Skeletal muscle tissue (tissue), 4 donors: ENCODE results near the gene COLGALT1. TPM values are rescaled to one million over a fixed set of nuclear protein-coding genes. Genes with fewer than 3 reads are reported as not detected.
A peak's percentile ranks its signal among the peaks of the same experiment; 100 is the strongest.

Experiments used
- H3K27ac ChIP-seq: one replicate; pipeline ENCODE4 v1.7.0; 2013; ENCODE audit warnings: mild to moderate bottlenecking, low read depth, low read length, inconsistent platforms
- H3K27me3 ChIP-seq, 3 donors: one replicate each; pipeline ENCODE4 v1.7.0; 2013; ENCODE audit warnings: low read length in 3 of 3; ENCODE audit not compliant: control insufficient read depth in 3 of 3, insufficient read depth in 3 of 3
- H3K36me3 ChIP-seq, 3 donors: one replicate each; pipeline ENCODE4 v1.7.0; 2013; ENCODE audit warnings: low read length in 3 of 3; ENCODE audit not compliant: control insufficient read depth in 3 of 3, insufficient read depth in 3 of 3
- H3K4me1 ChIP-seq, 3 donors: one replicate each; pipeline ENCODE4 v1.7.0; 2013; ENCODE audit warnings: low read length in 3 of 3, mild to moderate bottlenecking in 3 of 3; ENCODE audit not compliant: control insufficient read depth in 3 of 3, insufficient read depth in 3 of 3
- H3K4me3 ChIP-seq, 3 donors: one replicate each; pipeline ENCODE4 v1.7.0; 2013; ENCODE audit warnings: low read length in 3 of 3
- H3K9ac ChIP-seq, 3 donors: one replicate each; pipeline ENCODE4 v1.7.0; 2013; ENCODE audit warnings: low read length in 3 of 3, mild to moderate bottlenecking in 3 of 3, moderate library complexity in 2 of 3, low read depth in 1 of 3
- H3K9me3 ChIP-seq, 3 donors: one replicate each; pipeline ENCODE4 v1.7.0; 2013; ENCODE audit warnings: low read length in 3 of 3; ENCODE audit not compliant: control insufficient read depth in 3 of 3
- total RNA-seq: library from RNA; depleted of rRNA; stranded (reverse); fragments of >200 nt; gene quantifications from one replicate; pipeline ENCODE4 v1.2.3, GENCODE V29; 2014
- donor health status: Osteomylitis.

COLGALT1 gene
- total RNA-seq, 1 donor from 2014 or later, result 38.1 TPM

GRCh38 chr19:17554968-17555479 lies 425 bp upstream of the COLGALT1 start:
- peak overlapping the region; percentile 3 to 78 (median 76) for H3K9ac ChIP-seq
- H3K4me1 ChIP-seq, result peaks cover 23 to 30% (median 24%) of the 10 kb centered on the region in 3 donors
- peak overlapping the region; percentile 47 for H3K27ac ChIP-seq
- peak overlapping the region; percentile 70 to 93 (median 81) for H3K4me3 ChIP-seq
- H3K36me3 ChIP-seq, result peaks cover 8 to 10% (median 9%) of the 10 kb centered on the region in 3 donors
- no peaks in the 10 kb centered on the region for H3K27me3 ChIP-seq
- H3K9me3 ChIP-seq, result no peaks in the 10 kb centered on the region

DNA sequence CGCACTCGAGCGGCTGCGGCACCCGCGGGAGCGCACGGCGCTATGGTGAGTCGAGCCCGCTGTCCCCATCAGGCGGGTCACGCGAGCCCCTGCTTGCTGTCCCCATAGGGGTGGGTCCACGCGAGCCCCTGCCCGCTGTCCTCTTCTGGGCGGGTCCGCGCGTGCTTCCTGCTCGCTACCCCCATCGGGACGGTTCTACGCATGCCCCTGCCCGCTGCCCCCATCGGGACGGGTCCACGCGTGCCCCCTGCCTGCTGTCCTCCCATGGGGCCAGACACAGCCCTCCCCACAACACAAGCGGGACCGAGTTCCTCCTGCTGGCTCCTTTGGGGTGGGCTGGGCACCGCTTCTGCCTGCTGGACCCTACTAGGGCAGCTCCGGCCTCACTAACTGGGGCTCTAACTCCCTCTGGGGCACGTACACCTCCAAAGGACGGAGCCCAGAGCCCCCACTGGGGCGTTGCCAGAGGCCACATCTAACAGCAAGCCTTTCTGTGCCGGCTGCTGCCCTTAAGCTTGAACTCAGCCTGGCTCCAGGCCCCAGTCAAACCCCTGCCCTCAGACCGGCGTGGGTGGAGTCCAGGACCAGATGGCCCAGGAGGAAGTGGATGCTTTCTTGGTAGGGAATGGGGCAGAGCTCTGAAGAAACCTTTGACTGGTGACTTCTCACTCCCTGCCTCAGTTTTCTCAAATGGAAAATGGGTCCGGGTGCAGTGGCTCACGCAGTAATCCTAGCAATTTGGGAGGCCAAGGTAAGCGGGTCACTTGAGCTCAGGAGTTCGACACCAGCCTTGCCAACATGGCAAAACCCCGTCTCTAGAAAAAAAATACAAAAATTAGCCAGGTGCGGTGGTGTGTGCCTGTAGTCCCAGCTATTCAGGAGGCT lies 722 bp downstream of the COLGALT1 start:
- peaks cover 28 to 34% (median 29%) of the 10 kb centered on the region in 3 donors for H3K4me1 ChIP-seq
- H3K27me3 ChIP-seq, result no peaks in the 10 kb centered on the region
- peak overlapping the region; percentile 77 for H3K27ac ChIP-seq
- no peaks in the 10 kb centered on the region for H3K9me3 ChIP-seq
- peak overlapping the region; percentile 84 to 94 (median 89) for H3K9ac ChIP-seq
- H3K4me3 ChIP-seq, result peak overlapping the region; percentile 82 to 95 (median 93)
- peaks cover 12 to 17% (median 15%) of the 10 kb centered on the region in 3 donors for H3K36me3 ChIP-seq

GRCh38 chr19:17556995-17557394 lies 1.5 kb downstream of the COLGALT1 start:
- H3K9ac ChIP-seq, result no peak overlapping the region
- H3K4me1 ChIP-seq, result peaks cover 28 to 34% (median 29%) of the 10 kb centered on the region in 3 donors
- H3K36me3 ChIP-seq, result peaks cover 12 to 17% (median 15%) of the 10 kb centered on the region in 3 donors
- no peaks in the 10 kb centered on the region for H3K27me3 ChIP-seq
- no peak overlapping the region for H3K27ac ChIP-seq
- H3K9me3 ChIP-seq, result no peaks in the 10 kb centered on the region
- peak overlapping the region in 1 of 3 donors; percentile 82 for H3K4me3 ChIP-seq

DNA sequence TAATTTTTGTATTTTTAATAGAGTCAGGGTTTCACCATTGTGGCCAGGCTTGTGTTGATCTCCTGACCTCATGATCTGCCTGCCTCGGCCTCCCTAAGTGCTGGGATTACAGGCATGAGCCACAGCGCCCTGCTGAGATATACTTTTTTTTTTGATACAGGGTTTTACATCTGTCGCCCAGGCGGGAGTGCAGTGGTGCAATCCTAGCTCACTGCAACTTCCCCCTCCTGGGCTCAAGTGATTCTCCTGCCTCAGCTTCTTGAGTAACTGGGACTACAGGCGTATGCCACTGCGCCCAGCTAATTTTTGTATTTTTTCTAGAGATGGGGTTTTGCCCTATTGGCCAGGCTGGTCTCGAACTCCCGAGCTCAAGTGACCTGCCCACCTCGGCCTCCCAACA lies 2.0 kb downstream of the COLGALT1 start:
- Histone ChIP-seq H3K4me1 (peaks cover 28 to 34% (median 29%) of the 10 kb centered on the region in 3 donors), H3K36me3 (peaks cover 12 to 22% (median 17%) of the 10 kb centered on the region in 3 donors), H3K4me3 (no peak overlapping the region), H3K9ac (no peak overlapping the region), H3K27ac (no peak overlapping the region), H3K9me3 (no peaks in the 10 kb centered on the region), H3K27me3 (no peaks in the 10 kb centered on the region)

DNA sequence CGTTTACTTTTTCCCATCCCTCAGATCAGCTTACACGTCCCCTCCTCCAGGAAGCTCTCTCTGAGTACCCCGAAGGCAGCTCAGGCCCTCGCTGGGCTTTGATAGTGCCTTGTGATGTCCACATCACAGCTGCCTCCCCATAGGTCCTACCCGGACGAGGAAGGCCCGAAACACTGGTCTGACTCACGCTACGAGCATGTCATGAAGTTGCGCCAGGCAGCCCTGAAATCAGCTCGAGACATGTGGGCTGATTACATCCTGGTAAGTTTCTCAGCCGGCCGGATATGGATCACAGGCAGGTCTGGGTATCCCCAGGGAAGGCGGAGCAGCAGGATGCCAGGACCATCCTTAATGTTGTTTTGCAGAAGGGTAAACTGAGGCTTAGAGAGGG lies 4.8 kb downstream of the COLGALT1 start:
- no peak overlapping the region for H3K9ac ChIP-seq
- H3K4me1 ChIP-seq, result peaks cover 17 to 30% (median 27%) of the 10 kb centered on the region in 3 donors
- H3K36me3 ChIP-seq, result peaks cover 16 to 27% (median 22%) of the 10 kb centered on the region in 3 donors
- H3K27ac ChIP-seq, result peak overlapping the region; percentile 62
- no peaks in the 10 kb centered on the region for H3K9me3 ChIP-seq
- no peak overlapping the region for H3K4me3 ChIP-seq
- H3K27me3 ChIP-seq, result no peaks in the 10 kb centered on the region

DNA sequence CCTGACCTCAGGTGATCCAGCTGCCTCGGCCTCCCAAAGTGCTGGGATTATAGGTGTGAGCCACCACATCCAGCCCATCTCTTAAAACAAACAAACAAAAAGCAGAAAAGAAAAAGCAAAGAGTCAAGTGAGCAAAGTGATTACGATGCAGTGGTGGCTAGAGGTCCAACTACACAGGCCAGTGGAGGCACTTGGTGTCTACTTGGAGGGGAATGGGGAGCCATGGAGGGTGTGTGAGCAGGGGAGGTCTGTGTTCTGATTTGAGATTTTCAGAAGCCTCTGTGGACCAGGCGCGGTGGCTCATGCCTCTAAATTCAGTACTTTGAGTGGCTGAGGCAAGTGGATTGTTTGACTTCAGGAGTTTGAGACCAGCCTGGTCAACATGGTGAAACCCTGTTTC lies 6.6 kb downstream of the COLGALT1 start:
- Histone ChIP-seq H3K27ac (no peak overlapping the region), H3K36me3 (peaks cover 18 to 30% (median 22%) of the 10 kb centered on the region in 3 donors), H3K9me3 (no peaks in the 10 kb centered on the region), H3K27me3 (no peaks in the 10 kb centered on the region), H3K9ac (no peak overlapping the region), H3K4me3 (no peak overlapping the region), H3K4me1 (peaks cover 20 to 29% (median 28%) of the 10 kb centered on the region in 3 donors)

- Histone ChIP-seq H3K27me3 (no peaks in the 10 kb centered on the region), H3K9ac (no peak overlapping the region), H3K4me1 (peaks cover 20 to 29% (median 28%) of the 10 kb centered on the region in 3 donors), H3K4me3 (no peak overlapping the region), H3K27ac (no peak overlapping the region), H3K9me3 (no peaks in the 10 kb centered on the region), H3K36me3 (peaks cover 21 to 35% (median 22%) of the 10 kb centered on the region in 3 donors)
These were observed 7.1 kb downstream of the COLGALT1 start for GRCh38 chr19:17562561-17562960.

DNA sequence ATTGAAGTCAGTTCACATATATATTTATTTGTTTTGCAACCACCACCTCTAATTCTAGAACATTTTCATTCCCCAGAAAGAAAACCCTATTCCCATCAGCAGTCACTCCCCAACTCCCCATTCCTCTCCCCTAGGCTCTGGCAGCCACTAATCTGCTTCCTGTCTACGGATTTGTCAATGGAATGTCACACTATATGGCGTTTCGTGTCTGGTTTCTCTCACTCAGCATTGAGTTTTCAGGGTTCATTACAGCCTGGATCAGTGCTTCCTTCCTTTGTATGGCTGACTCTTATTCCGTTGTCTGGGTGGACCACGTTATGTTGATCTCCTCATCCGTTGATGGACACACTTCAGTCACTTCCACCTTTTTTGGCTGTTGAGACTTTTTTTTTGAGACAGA lies 9.3 kb downstream of the COLGALT1 start:
- Histone ChIP-seq H3K4me1 (peaks cover 20 to 23% (median 21%) of the 10 kb centered on the region in 3 donors), H3K27me3 (no peaks in the 10 kb centered on the region), H3K36me3 (peaks cover 23 to 37% (median 28%) of the 10 kb centered on the region in 3 donors), H3K9ac (peak overlapping the region in 1 of 3 donors; percentile 6), H3K9me3 (no peaks in the 10 kb centered on the region), H3K4me3 (no peak overlapping the region), H3K27ac (no peak overlapping the region)

GRCh38 chr19:17565611-17566010 lies 10.2 kb downstream of the COLGALT1 start:
- Histone ChIP-seq H3K4me1 (peaks cover 13 to 16% (median 14%) of the 10 kb centered on the region in 3 donors), H3K36me3 (peaks cover 18 to 32% (median 19%) of the 10 kb centered on the region in 3 donors), H3K27me3 (no peaks in the 10 kb centered on the region), H3K27ac (peak overlapping the region; percentile 25), H3K9me3 (no peaks in the 10 kb centered on the region), H3K9ac (no peak overlapping the region), H3K4me3 (no peak overlapping the region)

DNA sequence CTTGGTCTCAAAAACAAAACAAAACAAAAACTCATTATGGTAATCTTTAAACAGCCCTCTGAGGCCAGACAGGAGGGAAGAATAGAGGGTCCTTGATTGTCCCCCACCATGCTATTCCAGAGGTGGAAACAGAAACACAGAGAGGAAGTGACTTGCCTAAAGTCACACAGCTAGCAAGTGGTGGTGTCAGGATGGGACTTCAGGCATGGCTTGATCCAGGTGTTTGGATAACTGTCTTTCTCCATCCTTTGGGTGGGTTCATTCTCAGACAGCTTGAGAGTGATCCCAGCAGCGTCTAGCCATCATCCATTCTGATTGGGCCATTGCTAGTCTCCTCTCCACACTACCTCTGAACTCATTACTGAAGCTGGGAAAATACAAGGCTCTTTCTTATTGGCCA lies 12.5 kb downstream of the COLGALT1 start:
- H3K4me1 ChIP-seq, result peaks cover 13 to 16% (median 13%) of the 10 kb centered on the region in 3 donors
- no peak overlapping the region for H3K27ac ChIP-seq
- peaks cover 25 to 40% (median 29%) of the 10 kb centered on the region in 3 donors for H3K36me3 ChIP-seq

More for the DNA sequence above, 12.5 kb downstream of the COLGALT1 start:
- Histone ChIP-seq H3K27me3 (no peaks in the 10 kb centered on the region), H3K4me3 (no peak overlapping the region), H3K9me3 (no peaks in the 10 kb centered on the region), H3K9ac (no peak overlapping the region)
